Sigmoid colon (tissue), 4 donors: ENCODE data around the gene UGT2B17.

Experiments
- EP300 ChIP-seq, 4 donors: sonication (generic); formaldehyde crosslinking; IDR thresholded peaks; one replicate each; pipeline ENCODE4 v1.6.1; 2017; ENCODE audit warnings: antibody characterized with exemption in 4 of 4
- POLR2A ChIP-seq, 2 donors: fragments of 450-650 bp; IDR thresholded peaks; one replicate each; pipeline ENCODE4 v1.6.1; 2016; ENCODE audit warnings: antibody characterized with exemption in 2 of 2, mild to moderate bottlenecking in 2 of 2, moderate library complexity in 2 of 2
- POLR2AphosphoS5 ChIP-seq, 4 donors: sonication (generic); formaldehyde crosslinking; IDR thresholded peaks; one replicate each; pipeline ENCODE4 v1.6.1; 2017; ENCODE audit warnings: antibody characterized with exemption in 4 of 4
- TF ChIP-seq, protein P1 (sequence below), 4 experiments: fragments of 450-650 bp in 3 of 4; fragments of 200-600 bp in 1 of 4; IDR thresholded peaks; one replicate each; pipeline ENCODE4 v1.5.1; 2016 to 2019; ENCODE audit warnings: antibody characterized with exemption in 4 of 4, mild to moderate bottlenecking in 3 of 4, moderate library complexity in 2 of 4

DNA sequence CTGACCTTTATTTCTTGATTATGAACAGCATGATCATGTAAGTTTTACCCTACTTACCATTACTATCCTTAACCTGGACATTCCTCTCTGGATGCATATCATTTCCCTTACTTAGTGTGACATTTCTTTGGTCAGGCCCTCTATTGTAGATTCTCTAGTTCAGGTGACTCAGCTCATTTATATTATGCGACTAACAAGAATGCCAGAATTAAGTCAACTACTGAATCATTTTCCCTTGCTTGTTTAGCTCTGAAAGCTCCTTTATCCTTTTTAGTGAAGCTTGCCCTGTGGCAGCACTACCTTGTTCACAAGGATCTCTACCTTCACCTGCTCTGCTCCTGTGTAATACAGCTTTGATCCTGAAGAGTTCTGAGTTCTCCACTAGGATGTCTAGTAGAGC lies 15.1 kb upstream of the UGT2B17 start:
- TF ChIP-seq POLR2A (IDR thresholded peaks at IDR 0.05): no peak
- TF ChIP-seq, protein P1, sequence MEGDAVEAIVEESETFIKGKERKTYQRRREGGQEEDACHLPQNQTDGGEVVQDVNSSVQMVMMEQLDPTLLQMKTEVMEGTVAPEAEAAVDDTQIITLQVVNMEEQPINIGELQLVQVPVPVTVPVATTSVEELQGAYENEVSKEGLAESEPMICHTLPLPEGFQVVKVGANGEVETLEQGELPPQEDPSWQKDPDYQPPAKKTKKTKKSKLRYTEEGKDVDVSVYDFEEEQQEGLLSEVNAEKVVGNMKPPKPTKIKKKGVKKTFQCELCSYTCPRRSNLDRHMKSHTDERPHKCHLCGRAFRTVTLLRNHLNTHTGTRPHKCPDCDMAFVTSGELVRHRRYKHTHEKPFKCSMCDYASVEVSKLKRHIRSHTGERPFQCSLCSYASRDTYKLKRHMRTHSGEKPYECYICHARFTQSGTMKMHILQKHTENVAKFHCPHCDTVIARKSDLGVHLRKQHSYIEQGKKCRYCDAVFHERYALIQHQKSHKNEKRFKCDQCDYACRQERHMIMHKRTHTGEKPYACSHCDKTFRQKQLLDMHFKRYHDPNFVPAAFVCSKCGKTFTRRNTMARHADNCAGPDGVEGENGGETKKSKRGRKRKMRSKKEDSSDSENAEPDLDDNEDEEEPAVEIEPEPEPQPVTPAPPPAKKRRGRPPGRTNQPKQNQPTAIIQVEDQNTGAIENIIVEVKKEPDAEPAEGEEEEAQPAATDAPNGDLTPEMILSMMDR (IDR thresholded peaks at IDR 0.05): no peak
- no peak for TF ChIP-seq POLR2AphosphoS5 (IDR thresholded peaks at IDR 0.05)
- TF ChIP-seq EP300 (IDR thresholded peaks at IDR 0.05): no peak
